Measurements from ENCODE around the gene TEX53.

Gene TEX53

GRCh38 chr9:114669961-114670360 is 12.4 kb upstream of the TEX53 start:
- Histone ChIP-seq H3K4me1 (ENCODE audit: control insufficient read depth, low read length) (no peaks in the 10 kb centered on the region), H3K27ac (ENCODE audit: low read depth, low read length) (no peak overlapping the region), H3K9me2 (replicated peaks; ENCODE audit: control insufficient read depth, low read length) (no peaks in the 10 kb centered on the region), H4K20me1 (ENCODE audit: control insufficient read depth, insufficient read depth, low read depth, low read length) (no peaks in the 10 kb centered on the region), H3K9me3 (ENCODE audit: control insufficient read depth, insufficient read depth, low read length) (no peaks in the 10 kb centered on the region), H3K79me2 (ENCODE audit: control insufficient read depth, low read length) (no peaks in the 10 kb centered on the region), H3K27me3 (ENCODE audit: control insufficient read depth, low read length) (peaks cover 24% of the 10 kb centered on the region), H3K36me3 (ENCODE audit: control insufficient read depth, low read length) (no peaks in the 10 kb centered on the region), H3F3A (ENCODE audit: control insufficient read depth, insufficient read depth) (no peaks in the 10 kb centered on the region), H3K4me2 (ENCODE audit: low read length) (no peak overlapping the region), H3K4me3 (ENCODE audit: low read length) (no peak overlapping the region)
- TF ChIP-seq EZH2phosphoT487 (IDR thresholded peaks at IDR 0.05; ENCODE audit: borderline replicate concordance, low read length) (no peak), CTCF (IDR thresholded peaks at IDR 0.05; ENCODE audit: low read depth, low read length, poor library complexity, severe bottlenecking) (no peak)

DNA sequence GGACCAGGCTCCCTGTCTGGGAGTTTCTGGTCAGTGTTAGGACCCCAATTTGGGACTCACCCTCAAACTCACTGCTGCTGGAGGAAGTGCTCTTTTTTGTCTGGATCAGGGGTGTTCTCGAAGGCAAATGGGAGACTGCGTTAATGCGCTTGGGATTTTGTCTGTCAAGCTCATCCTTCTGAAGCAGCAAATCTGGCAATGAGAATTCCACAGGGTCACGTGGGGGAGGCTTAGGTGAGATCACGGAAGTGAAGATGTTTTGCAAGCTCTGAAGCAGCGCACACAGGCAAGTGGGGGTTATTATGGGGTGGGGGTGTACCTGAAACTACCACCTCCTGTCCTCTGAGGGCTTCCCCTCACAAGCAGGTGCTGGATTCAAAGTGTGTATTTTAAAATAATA is 10.5 kb upstream of the TEX53 start:
- H3K27ac ChIP-seq (ENCODE audit: low read depth, low read length), result no peak overlapping the region
- no peaks in the 10 kb centered on the region for H3F3A ChIP-seq (ENCODE audit: control insufficient read depth, insufficient read depth)
- TF ChIP-seq CTCF (IDR thresholded peaks at IDR 0.05; ENCODE audit: low read depth, low read length, poor library complexity, severe bottlenecking), result no peak
- peaks cover 31% of the 10 kb centered on the region for H3K27me3 ChIP-seq (ENCODE audit: control insufficient read depth, low read length)
- no peaks in the 10 kb centered on the region for H3K4me1 ChIP-seq (ENCODE audit: control insufficient read depth, low read length)
- H3K36me3 ChIP-seq (ENCODE audit: control insufficient read depth, low read length), result no peaks in the 10 kb centered on the region
- no peaks in the 10 kb centered on the region for H3K79me2 ChIP-seq (ENCODE audit: control insufficient read depth, low read length)
- H3K4me2 ChIP-seq (ENCODE audit: low read length), result no peak overlapping the region
- H3K4me3 ChIP-seq (ENCODE audit: low read length), result no peak overlapping the region
- H3K9me2 ChIP-seq (replicated peaks; ENCODE audit: control insufficient read depth, low read length), result no peaks in the 10 kb centered on the region
- H4K20me1 ChIP-seq (ENCODE audit: control insufficient read depth, insufficient read depth, low read depth, low read length), result no peaks in the 10 kb centered on the region
- no peaks in the 10 kb centered on the region for H3K9me3 ChIP-seq (ENCODE audit: control insufficient read depth, insufficient read depth, low read length)

DNA sequence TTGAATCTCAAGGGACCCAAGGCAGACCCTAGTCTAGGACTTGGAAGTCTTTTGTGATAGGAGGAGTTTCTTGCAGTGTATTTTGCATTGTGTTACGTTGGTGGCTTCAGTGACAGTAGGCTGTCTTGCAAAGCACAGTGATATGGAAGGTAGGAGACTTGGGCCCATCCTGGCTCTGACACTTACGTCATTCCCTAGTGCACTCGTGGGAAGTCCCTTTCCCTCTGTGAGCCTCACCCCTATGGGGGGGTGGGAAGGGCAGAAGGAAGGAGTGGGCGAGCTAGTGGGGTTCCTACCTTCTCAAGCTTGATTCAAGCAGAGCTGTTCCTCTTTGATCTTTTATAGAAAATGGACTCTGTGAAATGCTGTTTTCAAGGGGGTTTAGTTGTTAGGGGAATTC is 9.2 kb upstream of the TEX53 start:
- Histone ChIP-seq H3K79me2 (ENCODE audit: control insufficient read depth, low read length) (no peaks in the 10 kb centered on the region), H3F3A (ENCODE audit: control insufficient read depth, insufficient read depth) (no peaks in the 10 kb centered on the region), H3K27me3 (ENCODE audit: control insufficient read depth, low read length) (peaks cover 33% of the 10 kb centered on the region), H3K9me3 (ENCODE audit: control insufficient read depth, insufficient read depth, low read length) (no peaks in the 10 kb centered on the region), H3K4me2 (ENCODE audit: low read length) (no peak overlapping the region), H3K4me1 (ENCODE audit: control insufficient read depth, low read length) (no peaks in the 10 kb centered on the region), H3K4me3 (ENCODE audit: low read length) (no peak overlapping the region), H3K9me2 (replicated peaks; ENCODE audit: control insufficient read depth, low read length) (no peaks in the 10 kb centered on the region), H4K20me1 (ENCODE audit: control insufficient read depth, insufficient read depth, low read depth, low read length) (no peaks in the 10 kb centered on the region), H3K27ac (ENCODE audit: low read depth, low read length) (no peak overlapping the region), H3K36me3 (ENCODE audit: control insufficient read depth, low read length) (no peaks in the 10 kb centered on the region)
- TF ChIP-seq CTCF (IDR thresholded peaks at IDR 0.05; ENCODE audit: low read depth, low read length, poor library complexity, severe bottlenecking) (no peak), EZH2phosphoT487 (IDR thresholded peaks at IDR 0.05; ENCODE audit: borderline replicate concordance, low read length) (no peak)

GRCh38 chr9:114666401-114666800 is 8.8 kb upstream of the TEX53 start:
- peaks cover 28% of the 10 kb centered on the region for H3K27me3 ChIP-seq (ENCODE audit: control insufficient read depth, low read length)
- no peaks in the 10 kb centered on the region for H3F3A ChIP-seq (ENCODE audit: control insufficient read depth, insufficient read depth)
- no peak overlapping the region for H3K4me2 ChIP-seq (ENCODE audit: low read length)
- H3K9me2 ChIP-seq (replicated peaks; ENCODE audit: control insufficient read depth, low read length), result no peaks in the 10 kb centered on the region
- H3K9me3 ChIP-seq (ENCODE audit: control insufficient read depth, insufficient read depth, low read length), result no peaks in the 10 kb centered on the region
- no peak overlapping the region for H3K27ac ChIP-seq (ENCODE audit: low read depth, low read length)
- TF ChIP-seq EZH2phosphoT487 (IDR thresholded peaks at IDR 0.05; ENCODE audit: borderline replicate concordance, low read length) (no peak), CTCF (IDR thresholded peaks at IDR 0.05; ENCODE audit: low read depth, low read length, poor library complexity, severe bottlenecking) (no peak)
- no peaks in the 10 kb centered on the region for H3K4me1 ChIP-seq (ENCODE audit: control insufficient read depth, low read length)
- no peaks in the 10 kb centered on the region for H3K36me3 ChIP-seq (ENCODE audit: control insufficient read depth, low read length)
- no peak overlapping the region for H3K4me3 ChIP-seq (ENCODE audit: low read length)
- no peaks in the 10 kb centered on the region for H3K79me2 ChIP-seq (ENCODE audit: control insufficient read depth, low read length)
- H4K20me1 ChIP-seq (ENCODE audit: control insufficient read depth, insufficient read depth, low read depth, low read length), result no peaks in the 10 kb centered on the region
